Heart left ventricle (tissue), 13 donors: ENCODE data around the gene TOP3B.

ENCODE experiments used
- CTCF ChIP-seq, 12 donors: fragments of 200-600 bp; sonication (generic) in 4 of 12; IDR thresholded peaks; one replicate each; pipeline versions ENCODE4 v1.5.0 to v1.8.0; 2018 to 2022; ENCODE audit warnings: antibody characterized with exemption in 12 of 12, mild to moderate bottlenecking in 5 of 12
- POLR2A ChIP-seq, 2 donors: fragments of 450-650 bp; IDR thresholded peaks; one replicate each; pipeline ENCODE4 v1.6.1; 2017; ENCODE audit warnings: antibody characterized with exemption in 2 of 2, mild to moderate bottlenecking in 2 of 2, moderate library complexity in 2 of 2
- donor health status: ischemic (EF 13 %, LVEDD 7.1; RV severe dilation, severe dysfunction).
- donor health status: DM: no; HTN: yes; CAD: no.
- donor health status: DM: no; HTN: no; CAD: no.
- donor health status: ischemic (EF 25% LVEDD 6.9; RV normal size, moderate dysfunction).
- donor health status: ischemic (EF 25% LVEDD 5.7; RV mildly dilated, moderate dysfunction).
- donor health status: ischemic (EF 35%, LVEDD 5.7; RV mildly dilated, moderate dysfunction).
- donor health status: nonischemic (EF 11% LVEDD 7.7; RV severe dilation, severe dysfunction).
- donor health status: DM: yes; HTN: yes; CAD: no.
- donor health status: PGD.
- donor health status: ischemic (EF 29% LVEDD 5.4; RV normal size, mild dysfunction).
- donor health status: nonischemic (EF 23%, LVEDD 6.1; RV moderate dilation, normal function).

GRCh38 chr22:22026157-22026831, 43.7 kb upstream of the TOP3B start:
- no peak for TF ChIP-seq POLR2A (IDR thresholded peaks at IDR 0.05)
- TF ChIP-seq CTCF (IDR thresholded peaks at IDR 0.05), result no peak
